Natural killer cell treated with Interleukin-12 subunit alpha and Interleukin-12 subunit beta and Interleukin-15 and Interleukin-18, amount 100 ng/mL, for 72 hours (primary cell): ENCODE measurements around the gene EPAS1. TPM values are rescaled to one million over a fixed set of nuclear protein-coding genes. Genes with fewer than 3 reads are reported as not detected.
A peak's percentile ranks its signal among the peaks of the same experiment; 100 is the strongest.

Experiments used
- ATAC-seq, 2 donors: fragments of 150-1000 bp; cut with Tn5 transposase in 1 of 2; sonication (Bioruptor Pico), chemical (Tn5 transposase) in 1 of 2; 2 replicates each; pipeline ENCODE4 v1.10.0; 2021
- DNase-seq: peaks from one replicate; pipeline ENCODE4 v3.0.0; 2022; ENCODE audit warnings: low spot score
- H3K27ac Mint-ChIP-seq, 2 donors: 1 replicate in 1 of 2; 2 replicates in 1 of 2; pipeline ENCODE4 v1.8.0; 2022; ENCODE audit warnings: mixed read lengths in 2 of 2, mild to moderate bottlenecking in 1 of 2, moderate library complexity in 1 of 2
- H3K27me3 Mint-ChIP-seq, 2 donors: 1 replicate in 1 of 2; 2 replicates in 1 of 2; pipeline ENCODE4 v1.8.0; 2022; ENCODE audit warnings: mixed read lengths in 2 of 2
- H3K36me3 Mint-ChIP-seq: one replicate; pipeline ENCODE4 v1.8.0; 2022; ENCODE audit warnings: mixed read lengths
- H3K4me1 Mint-ChIP-seq, 2 donors: 1 replicate in 1 of 2; 2 replicates in 1 of 2; pipeline ENCODE4 v1.8.0; 2022; ENCODE audit warnings: low read depth in 2 of 2, mixed read lengths in 2 of 2, mild to moderate bottlenecking in 1 of 2
- H3K4me3 Mint-ChIP-seq: one replicate; pipeline ENCODE4 v1.8.0; 2022; ENCODE audit warnings: mixed read lengths
- H3K9me3 Mint-ChIP-seq: 2 replicates; pipeline ENCODE4 v1.8.0; 2022; ENCODE audit warnings: mixed read lengths
- total RNA-seq, 2 donors: library from RNA; stranded (reverse); gene quantifications; one replicate each; pipeline ENCODE4 v1.2.3, GENCODE V29; 2022

EPAS1 gene
- total RNA-seq, 2 donors from 2014 or later = 7.5 to 84.7 TPM

- peaks cover 4% of the 10 kb centered on the region for H3K36me3 Mint-ChIP-seq
- H3K4me1 Mint-ChIP-seq = peaks cover 22 to 24% of the 10 kb centered on the region in 2 donors
- DNase-seq (no peak), ATAC-seq (no peak)
- peaks cover 43% of the 10 kb centered on the region in 2 donors for H3K27me3 Mint-ChIP-seq
- no peak overlapping the region for H3K27ac Mint-ChIP-seq
- no peaks in the 10 kb centered on the region for H3K9me3 Mint-ChIP-seq
- peak overlapping the region; percentile 82 for H3K4me3 Mint-ChIP-seq
Observed at GRCh38 chr2:46300406-46300832, 3.2 kb downstream of the EPAS1 start.

GRCh38 chr2:46302005-46302695, 4.9 kb downstream of the EPAS1 start:
- ATAC-seq (no peak), DNase-seq (no peak)
- H3K4me1 Mint-ChIP-seq = peaks cover 21 to 22% of the 10 kb centered on the region in 2 donors
- H3K4me3 Mint-ChIP-seq = peak overlapping the region; percentile 2
- H3K9me3 Mint-ChIP-seq = no peaks in the 10 kb centered on the region
- H3K36me3 Mint-ChIP-seq = peaks cover 4% of the 10 kb centered on the region
- peaks cover 37 to 43% of the 10 kb centered on the region in 2 donors for H3K27me3 Mint-ChIP-seq
- no peak overlapping the region for H3K27ac Mint-ChIP-seq

- Mint-ChIP-seq H3K9me3 (no peaks in the 10 kb centered on the region), H3K4me1 (peaks cover 15 to 22% of the 10 kb centered on the region in 2 donors), H3K27ac (no peak overlapping the region), H3K4me3 (no peak overlapping the region), H3K27me3 (peaks cover 36 to 49% of the 10 kb centered on the region in 2 donors), H3K36me3 (peaks cover 4% of the 10 kb centered on the region)
- DNase-seq (no peak), ATAC-seq (no peak)
Observed at GRCh38 chr2:46303233-46303632, 6.0 kb downstream of the EPAS1 start.

DNA sequence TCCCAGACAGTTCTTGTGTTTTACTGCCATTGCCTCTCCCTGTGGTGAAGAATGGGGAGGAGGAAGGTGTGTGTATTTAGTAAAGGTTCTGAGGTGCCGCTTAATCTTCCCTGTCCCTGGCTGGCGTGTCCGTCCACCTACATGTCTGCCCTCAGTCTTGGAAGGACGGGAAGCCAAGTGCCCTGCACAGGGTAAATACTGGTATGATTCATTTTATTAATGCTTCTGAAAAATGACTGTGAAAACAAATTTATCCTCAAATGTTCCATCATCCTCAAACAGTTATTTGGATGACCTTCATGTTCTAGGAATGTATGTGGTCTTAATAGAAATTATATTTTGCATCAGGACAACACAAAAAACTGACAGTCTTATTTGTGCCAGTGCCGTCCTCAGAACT, 6.6 kb downstream of the EPAS1 start:
- peaks cover 4% of the 10 kb centered on the region for H3K36me3 Mint-ChIP-seq
- peaks cover 12 to 22% of the 10 kb centered on the region in 2 donors for H3K4me1 Mint-ChIP-seq
- H3K27ac Mint-ChIP-seq = no peak overlapping the region
- H3K4me3 Mint-ChIP-seq = no peak overlapping the region
- peaks cover 35 to 50% of the 10 kb centered on the region in 2 donors for H3K27me3 Mint-ChIP-seq
- ATAC-seq (no peak), DNase-seq (no peak)
- no peaks in the 10 kb centered on the region for H3K9me3 Mint-ChIP-seq

- peaks cover 31 to 44% of the 10 kb centered on the region in 2 donors for H3K27me3 Mint-ChIP-seq
- H3K27ac Mint-ChIP-seq = peak overlapping the region in 1 of 2 donors; percentile 2
- H3K4me1 Mint-ChIP-seq = peaks cover 4 to 14% of the 10 kb centered on the region in 2 donors
- no peak for DNase-seq
- peak in 1 of 2 donors; percentile 17 for ATAC-seq
- H3K9me3 Mint-ChIP-seq = no peaks in the 10 kb centered on the region
- H3K36me3 Mint-ChIP-seq = peaks cover under 1% of the 10 kb centered on the region
- H3K4me3 Mint-ChIP-seq = peak overlapping the region; percentile 59
Observed at GRCh38 chr2:46304635-46305034, 7.4 kb downstream of the EPAS1 start.

DNA sequence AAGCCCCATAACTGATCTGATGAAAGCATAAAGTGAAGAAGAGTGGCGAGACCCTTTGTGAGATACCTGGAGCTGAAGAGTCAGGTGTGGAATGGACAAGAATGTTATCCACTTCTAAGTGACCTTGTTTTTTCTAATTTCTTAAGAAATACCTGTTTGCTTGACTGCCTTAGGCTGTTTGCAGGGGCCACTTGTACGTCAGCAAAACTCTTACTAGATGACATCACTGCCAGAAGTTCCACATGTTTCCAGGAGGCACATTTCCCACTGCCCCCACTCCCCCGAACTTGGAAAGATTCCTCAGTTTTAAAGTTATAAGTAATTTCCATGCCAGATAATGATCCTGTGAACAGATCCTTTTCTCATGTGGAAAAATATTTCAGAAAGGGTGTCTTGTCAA, 8.0 kb downstream of the EPAS1 start:
- H3K4me3 Mint-ChIP-seq = peak overlapping the region; percentile 59
- DNase-seq = no peak
- no peak for ATAC-seq
- no peaks in the 10 kb centered on the region for H3K9me3 Mint-ChIP-seq
- H3K36me3 Mint-ChIP-seq = no peaks in the 10 kb centered on the region
- peaks cover 28 to 38% of the 10 kb centered on the region in 2 donors for H3K27me3 Mint-ChIP-seq
- peaks cover 3 to 12% of the 10 kb centered on the region in 2 donors for H3K4me1 Mint-ChIP-seq
- H3K27ac Mint-ChIP-seq = peak overlapping the region in 1 of 2 donors; percentile 2

DNA sequence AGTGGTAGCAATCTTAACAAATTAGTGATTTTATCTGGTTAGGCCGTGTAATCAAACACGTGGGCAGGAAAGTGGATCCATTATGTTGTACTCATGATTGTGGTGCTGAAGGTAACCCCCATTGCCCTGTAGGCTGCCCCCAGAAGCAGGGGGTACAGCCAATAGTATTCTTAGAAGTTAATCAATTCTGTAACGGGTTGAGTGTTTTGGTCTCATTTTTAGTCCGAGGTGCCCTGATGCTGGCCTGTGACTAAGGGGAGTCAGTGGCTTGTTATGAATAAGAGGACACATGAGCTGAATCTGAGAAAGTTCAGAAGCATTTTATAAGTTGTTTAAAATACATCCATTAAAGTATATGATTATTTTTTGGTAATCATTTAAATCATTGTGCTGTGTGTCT, 8.6 kb downstream of the EPAS1 start:
- H3K9me3 Mint-ChIP-seq = no peaks in the 10 kb centered on the region
- DNase-seq (no peak), ATAC-seq (peak in 1 of 2 donors; percentile 84)
- H3K27ac Mint-ChIP-seq = no peak overlapping the region
- H3K4me1 Mint-ChIP-seq = peaks cover 3 to 12% of the 10 kb centered on the region in 2 donors
- H3K27me3 Mint-ChIP-seq = peaks cover 26 to 35% of the 10 kb centered on the region in 2 donors
- no peak overlapping the region for H3K4me3 Mint-ChIP-seq
- no peaks in the 10 kb centered on the region for H3K36me3 Mint-ChIP-seq

- Mint-ChIP-seq H3K27ac (no peak overlapping the region), H3K9me3 (no peaks in the 10 kb centered on the region), H3K27me3 (peaks cover 24 to 35% of the 10 kb centered on the region in 2 donors), H3K36me3 (no peaks in the 10 kb centered on the region), H3K4me1 (peaks cover 3 to 12% of the 10 kb centered on the region in 2 donors), H3K4me3 (no peak overlapping the region)
- no peak for ATAC-seq
- no peak for DNase-seq
Observed at GRCh38 chr2:46306330-46306751, 9.1 kb downstream of the EPAS1 start.

DNA sequence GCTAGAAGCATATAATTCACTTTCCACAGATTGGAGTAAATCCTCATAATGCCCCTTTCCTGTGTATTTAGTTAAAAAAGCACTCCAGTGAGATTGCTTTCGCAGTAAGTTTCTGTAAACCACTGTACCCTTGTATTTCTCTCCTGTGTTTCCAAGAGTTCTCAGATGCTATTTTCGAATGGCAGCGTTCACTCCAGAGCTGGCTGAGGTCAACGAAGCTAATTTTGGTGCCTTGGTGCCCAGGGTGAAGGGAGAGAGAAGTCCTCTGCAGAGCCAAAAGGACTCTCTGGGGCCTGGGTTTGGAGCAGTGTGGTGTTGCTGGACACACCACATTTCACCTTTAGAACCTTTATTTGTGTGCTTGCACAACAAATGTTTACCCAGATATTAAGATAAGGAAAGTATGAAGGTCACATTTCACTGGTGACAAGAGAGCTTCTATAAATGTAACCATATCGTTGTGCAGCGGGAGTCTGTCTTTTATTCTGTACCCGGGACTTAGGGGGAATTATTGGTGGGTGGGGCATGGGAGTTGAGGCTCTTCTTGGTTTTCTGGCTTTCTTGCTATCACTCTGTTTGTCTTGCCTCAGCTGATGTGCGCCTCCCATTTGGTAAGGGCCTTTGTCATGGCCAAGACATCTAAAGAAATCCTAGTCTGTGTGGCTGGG, 9.9 kb downstream of the EPAS1 start:
- DNase-seq (no peak), ATAC-seq (no peak)
- H3K4me1 Mint-ChIP-seq = peaks cover 3 to 12% of the 10 kb centered on the region in 2 donors
- H3K9me3 Mint-ChIP-seq = no peaks in the 10 kb centered on the region
- no peak overlapping the region for H3K4me3 Mint-ChIP-seq
- peaks cover 24 to 33% of the 10 kb centered on the region in 2 donors for H3K27me3 Mint-ChIP-seq
- H3K36me3 Mint-ChIP-seq = no peaks in the 10 kb centered on the region
- H3K27ac Mint-ChIP-seq = no peak overlapping the region

DNA sequence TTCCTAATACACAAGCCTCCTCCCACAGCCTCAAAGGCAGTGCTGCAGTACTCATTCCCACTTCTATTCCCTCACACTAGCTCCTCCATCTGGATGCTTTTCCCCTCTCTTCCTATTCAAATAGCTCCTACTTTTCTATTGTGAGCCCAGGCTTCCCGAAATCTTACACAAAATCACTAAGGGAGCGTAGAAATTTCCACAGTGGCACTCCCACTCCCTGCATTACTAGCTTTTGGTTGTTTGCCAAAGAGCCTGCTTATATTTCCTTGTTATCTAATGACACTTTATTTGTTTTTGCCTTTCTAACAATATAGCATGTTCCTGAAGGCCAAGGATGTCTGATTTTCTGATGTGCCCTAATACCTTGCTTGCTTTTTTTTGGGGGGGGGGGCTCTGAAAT, 10.9 kb downstream of the EPAS1 start:
- ATAC-seq (no peak), DNase-seq (no peak)
- Mint-ChIP-seq H3K27me3 (peaks cover 18 to 23% of the 10 kb centered on the region in 2 donors), H3K4me3 (no peak overlapping the region), H3K9me3 (no peaks in the 10 kb centered on the region), H3K4me1 (peaks cover 3 to 8% of the 10 kb centered on the region in 2 donors), H3K36me3 (no peaks in the 10 kb centered on the region), H3K27ac (no peak overlapping the region)

DNA sequence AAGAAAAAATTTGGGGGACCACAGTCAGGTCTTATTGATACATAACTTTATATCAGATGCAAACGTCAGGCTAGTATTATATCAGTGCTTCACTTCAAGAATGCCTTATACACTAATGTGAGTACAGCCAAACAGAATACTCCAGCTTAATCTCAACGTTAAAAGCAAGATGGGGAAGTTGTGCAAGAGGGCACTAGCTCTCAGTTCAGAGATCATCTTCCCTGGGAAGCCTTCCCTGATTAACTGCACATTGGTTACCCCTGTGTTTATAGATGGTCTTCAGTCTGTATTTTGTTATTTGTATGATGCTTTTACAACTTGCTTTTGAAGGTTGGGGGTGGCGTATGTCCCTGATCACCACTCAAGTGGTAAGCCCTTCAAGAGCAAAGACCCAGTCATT, 11.4 kb downstream of the EPAS1 start:
- H3K4me3 Mint-ChIP-seq = no peak overlapping the region
- peaks cover 14 to 19% of the 10 kb centered on the region in 2 donors for H3K27me3 Mint-ChIP-seq

DNA sequence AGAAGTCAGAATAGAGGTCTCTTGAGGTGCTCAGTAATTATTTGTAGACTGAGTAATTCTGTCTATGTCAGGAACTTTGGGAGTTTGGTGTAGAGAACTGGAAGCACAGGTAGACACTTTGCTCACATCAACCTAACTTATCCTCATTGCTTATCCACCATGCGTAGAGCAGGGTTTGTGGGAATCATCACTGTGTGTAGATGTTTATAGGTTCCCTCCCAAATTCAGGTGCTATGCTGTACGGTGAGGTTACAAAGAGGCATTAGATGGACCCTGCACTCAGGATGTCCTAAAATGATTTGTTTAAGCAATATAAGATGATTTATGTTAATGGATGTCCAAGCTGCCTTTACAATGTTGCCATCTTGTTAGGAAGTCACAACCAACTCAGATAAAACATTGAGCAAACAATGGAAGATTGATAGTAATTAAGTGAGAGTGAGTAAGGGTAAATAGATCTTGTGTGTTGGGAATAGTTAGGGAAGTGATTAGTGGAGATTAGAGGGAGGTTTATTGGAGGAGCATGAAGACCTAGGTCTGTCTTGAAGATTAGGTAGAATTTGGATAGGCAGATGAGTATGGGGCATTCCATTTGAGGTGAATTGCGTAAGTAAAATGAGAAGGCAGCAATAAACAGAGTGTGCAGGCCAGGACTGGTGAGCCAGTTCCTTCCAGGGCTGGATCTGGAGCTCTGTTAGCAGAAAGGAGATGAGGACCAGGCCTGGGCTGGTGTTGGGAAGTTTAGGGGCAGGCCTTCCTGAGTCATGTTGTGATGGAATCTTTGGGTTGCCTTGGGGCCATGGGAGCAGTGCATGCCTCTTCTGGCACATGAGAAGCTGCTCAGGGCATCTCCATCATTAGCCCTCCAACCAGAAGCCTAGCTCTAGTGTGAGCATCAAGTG, 12.1 kb downstream of the EPAS1 start:
- DNase-seq = no peak
- peaks cover 3 to 7% of the 10 kb centered on the region in 2 donors for H3K4me1 Mint-ChIP-seq
- peaks cover 11 to 13% of the 10 kb centered on the region in 2 donors for H3K27me3 Mint-ChIP-seq
- no peaks in the 10 kb centered on the region for H3K36me3 Mint-ChIP-seq
- no peak overlapping the region for H3K4me3 Mint-ChIP-seq
- no peak for ATAC-seq
- H3K9me3 Mint-ChIP-seq = no peaks in the 10 kb centered on the region
- no peak overlapping the region for H3K27ac Mint-ChIP-seq

More for the DNA sequence above, 11.4 kb downstream of the EPAS1 start:
- Mint-ChIP-seq H3K36me3 (no peaks in the 10 kb centered on the region), H3K27ac (no peak overlapping the region), H3K4me1 (peaks cover 3 to 8% of the 10 kb centered on the region in 2 donors), H3K9me3 (no peaks in the 10 kb centered on the region)
- no peak for DNase-seq
- no peak for ATAC-seq

DNA sequence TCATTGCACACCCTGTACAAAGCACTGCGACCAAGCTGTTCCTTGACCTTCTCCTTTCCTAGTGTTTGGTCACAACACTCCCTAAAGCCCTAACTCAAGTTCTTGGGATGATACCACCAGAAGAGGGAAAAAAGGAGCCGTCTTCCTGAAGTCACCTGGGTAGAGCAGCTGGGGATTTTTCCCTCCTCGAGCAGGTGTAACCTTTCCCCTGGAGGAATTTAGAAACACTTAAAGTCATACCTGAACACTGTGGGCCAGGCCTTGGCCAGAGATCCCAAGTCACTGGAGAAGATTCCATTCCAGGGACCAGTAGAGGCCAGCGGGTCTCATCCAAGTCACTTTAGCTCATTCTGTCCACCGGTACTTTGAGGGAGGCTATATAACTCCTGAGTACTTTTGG, 13.2 kb downstream of the EPAS1 start:
- H3K4me1 Mint-ChIP-seq = peaks cover 0 to 8% of the 10 kb centered on the region in 2 donors
- H3K4me3 Mint-ChIP-seq = no peak overlapping the region
- ATAC-seq = no peak
- H3K9me3 Mint-ChIP-seq = no peaks in the 10 kb centered on the region
- H3K36me3 Mint-ChIP-seq = no peaks in the 10 kb centered on the region
- DNase-seq = no peak
- H3K27me3 Mint-ChIP-seq = peaks cover 7 to 8% of the 10 kb centered on the region in 2 donors
- no peak overlapping the region for H3K27ac Mint-ChIP-seq
